Medulla oblongata (tissue), 1 donor: ENCODE measurements around the gene OLFM2.
"Not testable (repeated sequence)": the region's sequence is repeated elsewhere in the genome, so short reads cannot be mapped to it uniquely, and the experiment has no call there.

Source experiments
- DNase-seq: peaks from one replicate; pipeline ENCODE4 v3.0.0-alpha.2; 2015; ENCODE audit errors: extremely low spot score

Gene OLFM2

DNA sequence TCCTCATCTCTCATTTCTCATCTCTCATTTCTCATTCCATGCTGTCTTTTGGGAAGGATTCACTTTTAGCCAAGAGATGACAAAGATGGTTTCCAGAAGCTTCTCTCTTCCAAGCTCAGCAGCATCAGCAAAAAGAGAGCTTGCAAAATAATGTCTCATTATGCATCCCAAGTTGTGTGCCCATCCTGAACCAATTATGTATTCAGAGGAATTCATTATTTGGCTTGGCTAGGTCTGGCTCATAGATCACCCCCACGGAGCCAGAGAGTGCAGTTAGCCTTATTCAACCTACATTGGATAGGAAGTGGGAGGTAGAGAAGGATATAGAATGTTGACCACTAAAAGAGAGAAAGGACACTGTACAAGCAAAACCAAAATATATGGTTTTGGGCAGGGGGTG is 5.4 kb upstream of the OLFM2 start:
- no peak for DNase-seq

DNA sequence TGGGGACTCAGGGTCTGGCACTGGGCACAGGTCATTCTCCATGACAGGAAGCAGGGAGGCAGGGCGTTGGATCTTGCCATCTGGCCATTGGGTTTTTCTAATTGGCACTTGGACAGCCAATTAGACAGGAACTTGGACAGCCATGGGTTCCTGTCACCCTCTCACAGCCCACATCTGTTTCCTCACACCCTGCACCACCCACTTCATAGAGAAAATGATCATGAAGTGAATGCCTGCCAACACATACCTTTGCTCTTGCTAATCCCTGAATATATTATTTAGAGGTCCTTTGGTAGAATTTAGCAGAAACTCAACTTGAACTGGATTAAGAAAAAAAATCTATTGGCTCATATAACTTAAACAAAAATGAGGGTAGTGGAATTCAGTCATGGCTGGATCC is 4.9 kb upstream of the OLFM2 start:
- no peak for DNase-seq

DNA sequence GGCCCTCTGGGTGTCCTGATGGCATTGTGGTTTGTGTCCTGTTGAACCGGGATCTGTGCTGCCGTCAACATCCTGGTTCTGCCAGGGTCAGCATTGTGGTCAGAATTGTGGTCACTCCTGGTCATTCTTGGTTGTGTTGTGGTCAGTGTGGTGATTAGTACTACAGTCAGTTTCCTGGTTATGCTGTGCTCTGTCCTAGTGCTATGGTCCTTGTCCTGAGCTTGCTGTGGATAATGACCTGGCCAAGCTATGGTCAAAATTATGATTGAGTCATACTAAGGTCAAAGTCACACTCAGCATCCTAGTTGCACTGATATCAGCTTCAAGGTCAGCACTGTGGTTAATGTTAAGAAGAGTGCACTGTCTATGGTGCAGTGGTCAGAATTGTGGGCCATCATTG is 4.5 kb upstream of the OLFM2 start:
- no peak for DNase-seq

DNA sequence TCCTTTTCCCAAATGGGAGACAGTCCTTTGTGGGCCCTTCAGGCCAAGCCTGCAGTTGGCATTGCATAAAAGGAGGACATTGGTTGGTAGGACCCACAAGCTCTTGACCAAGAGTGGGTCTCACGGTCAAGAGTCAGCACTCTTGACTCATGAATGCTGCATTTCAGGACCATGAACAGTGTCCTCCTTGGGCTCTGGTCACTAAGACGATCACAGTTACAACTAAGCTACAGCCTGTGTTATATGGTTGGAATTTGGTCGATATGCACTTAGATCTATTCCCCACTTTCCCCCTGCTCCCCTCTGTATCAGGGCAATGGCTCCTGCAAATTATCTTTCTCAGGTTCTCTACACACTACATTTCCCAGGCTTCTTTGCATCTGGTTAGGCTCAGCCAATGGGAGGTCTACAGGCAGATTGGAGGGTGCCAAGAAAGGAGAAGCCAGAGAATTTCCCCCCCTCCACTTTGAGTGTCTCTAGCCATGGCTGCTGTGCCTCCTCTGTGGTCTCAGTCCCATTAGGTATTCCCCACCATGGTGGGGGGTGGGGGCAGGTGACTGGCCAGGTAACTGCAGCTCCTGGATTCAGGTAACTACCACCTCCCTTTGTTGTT is 3.1 kb upstream of the OLFM2 start:
- no peak for DNase-seq

DNA sequence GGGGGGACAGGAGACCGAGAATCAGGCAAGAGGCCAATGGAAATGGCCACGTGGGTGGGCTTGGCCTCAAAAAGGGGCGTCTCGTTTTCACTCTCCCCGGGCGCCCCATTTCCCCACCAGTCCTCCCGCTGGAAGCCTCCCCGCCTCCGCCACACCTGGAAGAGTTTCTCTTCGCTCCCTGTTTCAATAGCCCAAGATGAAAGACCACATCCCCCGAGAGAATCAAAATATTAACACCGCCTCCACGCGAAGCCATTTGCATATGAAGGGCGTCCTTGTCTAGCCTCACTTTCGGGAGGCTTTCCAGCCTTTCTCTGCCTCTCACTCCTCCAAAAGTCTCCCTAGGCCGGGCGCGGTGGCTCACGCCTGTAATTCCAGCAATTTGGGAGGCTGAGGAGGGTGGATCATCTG is 691 bp upstream of the OLFM2 start:
- no peak for DNase-seq

DNA sequence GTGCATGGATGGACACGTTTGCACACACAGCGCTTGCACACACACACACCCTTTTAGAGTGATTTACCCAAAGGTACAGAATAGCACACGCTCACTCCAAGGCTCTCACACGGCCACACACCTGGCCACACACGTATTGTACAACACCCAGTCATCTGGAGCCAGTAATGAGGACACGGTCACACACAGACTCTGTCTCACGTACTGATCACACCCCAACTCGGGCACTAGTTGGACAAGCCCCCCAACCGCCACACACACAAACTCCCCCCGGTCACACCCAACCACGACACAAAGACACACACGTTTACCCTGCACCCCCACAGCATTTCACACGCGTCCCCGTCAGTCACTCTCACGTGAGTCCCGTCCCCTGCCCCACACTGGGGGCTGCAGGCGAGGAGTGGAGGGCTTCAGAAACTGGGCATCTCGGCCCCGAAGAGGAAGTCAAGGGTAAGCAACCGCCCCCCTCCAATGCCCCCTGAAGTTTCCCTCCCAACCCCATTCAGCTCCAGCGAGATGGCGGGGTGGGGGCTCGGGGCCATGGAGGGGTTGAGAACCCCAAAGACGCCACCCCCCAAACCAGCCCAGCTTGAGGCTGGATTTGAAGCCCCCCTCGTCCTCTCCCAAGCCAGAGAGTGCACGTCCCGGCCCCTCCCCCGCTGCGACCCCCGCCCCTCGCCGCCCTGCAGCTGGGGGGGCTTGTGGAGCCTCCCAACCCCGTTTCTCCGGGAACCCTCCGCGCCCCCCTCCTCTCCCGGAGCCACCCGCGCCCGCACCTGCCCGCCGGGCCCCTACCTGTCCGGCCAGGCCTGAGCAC is 599 bp downstream of the OLFM2 start:
- no peak for DNase-seq

DNA sequence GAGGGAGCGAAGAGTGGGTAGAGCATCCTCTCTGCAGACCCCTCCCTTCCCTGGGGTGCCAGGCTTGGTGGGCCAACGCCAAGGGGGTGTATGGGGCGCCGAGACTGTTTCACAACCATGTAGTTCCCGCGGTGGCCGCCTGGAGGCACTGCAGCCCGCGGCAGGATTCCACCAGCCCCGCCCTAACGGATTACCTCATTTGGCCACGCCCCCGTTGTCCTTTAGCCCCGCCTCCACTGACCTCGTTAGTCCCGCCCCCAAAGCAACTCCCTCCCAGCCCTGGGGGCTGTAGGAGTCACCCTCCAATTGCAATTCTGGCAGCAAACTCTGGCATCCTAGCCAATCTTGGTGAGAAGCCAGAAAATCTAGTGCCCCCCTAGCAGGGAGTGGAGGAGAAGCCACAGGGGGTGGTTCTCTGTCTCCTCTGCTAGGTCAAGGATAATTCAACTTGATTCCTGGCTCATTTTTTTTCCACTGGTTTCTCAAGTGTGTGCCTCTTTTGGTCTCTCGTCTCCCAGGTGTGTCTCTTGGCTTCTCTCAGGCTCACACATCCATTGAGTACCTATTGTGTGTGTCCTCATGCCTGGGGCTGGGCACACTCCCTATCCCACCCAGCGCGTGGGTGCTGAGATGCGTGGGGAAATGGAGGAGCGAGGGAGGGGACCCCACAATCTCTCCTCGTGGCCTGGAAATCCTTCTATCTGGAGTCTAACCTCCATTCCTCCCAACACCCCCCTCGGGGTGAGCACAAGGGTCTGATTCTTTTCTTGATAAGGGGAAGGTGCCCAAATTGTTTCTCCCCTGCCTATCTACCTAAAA is 2.0 kb downstream of the OLFM2 start:
- DNase-seq: peak; percentile 85

DNA sequence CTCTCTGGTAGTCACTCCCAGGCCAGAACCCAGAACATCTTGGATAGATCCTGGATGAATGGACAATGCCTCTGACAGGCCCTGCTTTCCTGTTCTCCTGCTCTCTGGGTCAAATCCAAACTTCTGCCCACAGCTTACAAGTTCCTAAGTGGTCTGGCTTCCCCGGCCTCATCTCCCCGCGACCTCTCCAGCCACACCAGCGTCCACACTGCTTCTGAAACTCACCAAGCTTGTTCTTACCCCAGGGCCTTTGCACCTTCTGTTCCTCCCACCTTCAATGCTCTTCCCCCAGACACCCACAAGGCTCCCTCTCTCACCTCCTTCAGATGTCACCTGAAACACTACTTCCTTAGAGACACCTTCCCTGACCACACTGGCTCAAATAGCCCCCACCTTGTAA is 3.5 kb downstream of the OLFM2 start:
- DNase-seq: no peak

DNA sequence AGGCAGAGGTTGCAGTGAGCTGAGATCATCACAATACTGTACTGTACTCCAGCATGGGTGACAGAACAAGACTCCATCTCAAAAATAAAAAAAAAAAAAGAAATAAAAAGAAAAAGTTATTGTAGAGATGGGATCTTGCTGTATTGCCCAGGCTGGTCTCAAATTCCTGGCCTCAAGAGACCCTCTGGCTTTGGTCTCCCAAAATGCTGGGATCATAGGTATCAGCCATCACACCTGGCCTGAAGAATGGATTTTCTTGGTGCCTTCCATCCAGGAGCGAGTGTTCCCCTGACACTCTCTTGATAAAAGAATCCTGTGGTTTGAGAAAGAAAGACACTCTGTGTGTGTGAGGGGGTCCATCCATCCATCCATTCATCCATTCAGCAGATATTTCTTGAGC is 4.7 kb downstream of the OLFM2 start:
- DNase-seq: no peak

DNA sequence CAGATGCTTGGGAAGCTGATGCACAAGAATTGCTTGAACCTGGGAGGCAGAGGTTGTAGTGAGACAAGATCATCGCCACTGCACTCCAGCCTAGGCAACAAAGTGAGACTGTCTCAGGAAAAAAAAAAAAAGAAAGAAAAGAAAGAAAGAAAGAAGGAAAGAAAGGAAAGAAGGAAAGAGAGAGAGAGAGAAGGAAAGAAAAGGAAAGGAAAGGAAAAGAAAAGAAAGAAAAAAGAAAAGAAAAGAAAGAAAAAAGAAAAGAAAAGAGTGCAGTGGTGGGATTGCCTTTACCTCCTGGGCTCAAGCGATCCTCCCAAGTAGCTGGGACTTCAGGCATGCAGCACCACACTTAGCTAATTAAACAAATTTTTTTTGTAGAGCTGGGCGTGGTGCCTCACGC is 12.9 kb downstream of the OLFM2 start:
- no peak for DNase-seq

DNA sequence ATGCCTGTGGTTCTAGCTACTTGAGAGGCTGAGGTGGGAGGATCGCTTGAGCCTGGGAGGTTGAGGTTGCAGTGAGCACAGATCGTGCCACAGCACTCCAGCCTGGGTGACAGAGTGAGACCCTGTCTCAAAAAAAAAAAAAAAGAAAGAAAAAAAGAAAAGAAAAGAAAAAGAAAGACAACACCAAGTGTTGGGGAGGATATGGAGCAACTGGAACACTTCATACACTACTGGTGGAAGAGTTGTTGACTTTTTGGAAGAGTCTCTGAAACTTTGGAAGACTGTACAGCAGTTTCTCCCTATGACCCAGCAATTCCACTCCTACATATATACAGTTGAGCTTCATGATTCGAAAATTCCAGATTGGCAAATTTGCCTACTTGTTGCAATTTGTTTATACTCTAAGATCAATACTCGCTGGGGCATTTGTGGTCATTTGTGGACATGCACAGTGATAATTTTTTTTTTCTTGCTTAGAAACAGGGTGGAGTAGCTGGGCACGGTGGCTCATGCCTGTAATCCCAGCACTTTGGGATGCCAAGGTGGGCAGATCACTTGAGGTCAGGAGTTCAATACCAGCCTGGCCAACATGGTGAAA is 13.4 kb downstream of the OLFM2 start:
- not testable (repeated sequence) for DNase-seq

DNA sequence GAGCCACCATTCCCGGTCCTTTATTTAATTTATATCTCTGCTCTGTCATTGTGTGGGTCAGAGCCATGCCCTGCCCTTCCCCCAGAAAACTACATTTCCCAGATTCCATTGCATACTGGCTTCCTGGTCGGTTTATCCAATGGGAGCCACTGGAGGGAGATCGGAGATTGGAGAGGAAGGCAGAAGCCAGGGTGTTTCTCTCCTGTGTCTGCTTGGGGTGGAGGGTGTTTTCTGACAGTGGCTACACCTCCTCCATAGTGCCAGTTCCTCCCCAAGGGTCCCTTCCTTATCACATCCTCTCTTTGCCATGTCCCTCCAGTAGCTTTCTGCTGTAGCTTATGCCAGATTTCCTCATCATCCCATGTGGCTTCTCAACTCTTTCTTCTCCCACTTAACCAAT is 19.0 kb downstream of the OLFM2 start:
- DNase-seq: peak; percentile 69

DNA sequence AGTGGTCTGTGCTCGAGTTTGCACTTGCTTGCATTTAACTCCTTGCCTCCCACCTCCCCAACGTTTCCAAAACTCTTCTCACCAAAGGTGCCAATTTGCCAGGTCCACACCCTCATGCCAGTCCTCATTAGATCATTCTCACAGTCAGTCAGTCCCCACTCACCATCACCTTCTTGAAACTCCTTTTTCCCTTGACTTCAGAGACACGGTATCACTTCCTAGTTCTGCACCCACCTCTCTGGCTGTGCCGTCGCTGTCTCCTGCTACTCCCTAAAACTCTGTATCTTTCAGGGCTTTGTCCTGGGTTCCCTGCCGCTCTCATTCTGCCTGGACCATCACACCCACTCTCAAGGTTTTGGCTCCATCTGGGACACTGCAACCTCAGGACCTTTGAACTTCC is 19.6 kb downstream of the OLFM2 start:
- DNase-seq: no peak

DNA sequence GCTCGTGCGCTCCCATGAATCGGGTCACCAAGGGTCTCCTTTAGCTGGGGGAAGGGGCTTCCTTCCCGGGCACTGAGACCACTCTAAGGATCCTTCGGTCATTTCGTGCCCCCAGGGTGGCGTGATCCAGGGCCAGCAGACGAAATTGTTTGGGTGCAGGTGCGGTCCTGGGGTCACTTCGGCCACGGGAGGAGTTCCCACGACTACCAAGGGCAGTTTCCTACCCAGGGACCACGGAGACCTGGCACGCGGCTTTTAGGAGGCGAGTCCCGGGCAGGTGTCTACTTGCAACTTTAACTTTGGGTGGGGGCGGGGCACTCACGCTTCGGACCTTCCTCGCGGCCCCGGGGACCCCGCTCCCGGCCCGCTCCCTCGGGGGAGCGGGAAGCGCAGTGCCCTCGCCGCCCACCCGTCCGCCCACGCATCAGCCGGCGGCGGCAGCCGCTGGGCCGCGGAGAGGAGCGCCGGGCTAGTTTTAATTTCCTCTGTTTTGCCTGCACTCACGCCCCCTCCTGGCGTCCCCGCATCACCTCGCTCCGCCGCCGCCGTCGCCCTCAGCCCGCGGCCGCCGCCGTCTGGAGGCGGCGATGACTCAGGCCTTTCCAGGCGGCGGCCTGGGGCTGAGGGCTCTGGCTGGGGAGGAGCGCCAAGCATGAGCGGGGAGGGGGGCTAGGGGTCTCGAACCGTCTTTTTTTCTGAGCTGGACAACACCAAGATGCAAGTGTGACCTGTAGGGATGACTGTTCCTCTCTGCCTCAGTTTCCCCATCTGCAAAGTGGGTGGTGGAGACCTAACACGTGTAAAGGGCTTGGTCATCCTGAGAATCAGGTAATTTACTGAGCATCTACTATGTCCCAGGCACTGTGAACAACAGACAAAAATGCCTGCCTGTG is 21.8 kb downstream of the OLFM2 start:
- DNase-seq: peak; percentile 62

DNA sequence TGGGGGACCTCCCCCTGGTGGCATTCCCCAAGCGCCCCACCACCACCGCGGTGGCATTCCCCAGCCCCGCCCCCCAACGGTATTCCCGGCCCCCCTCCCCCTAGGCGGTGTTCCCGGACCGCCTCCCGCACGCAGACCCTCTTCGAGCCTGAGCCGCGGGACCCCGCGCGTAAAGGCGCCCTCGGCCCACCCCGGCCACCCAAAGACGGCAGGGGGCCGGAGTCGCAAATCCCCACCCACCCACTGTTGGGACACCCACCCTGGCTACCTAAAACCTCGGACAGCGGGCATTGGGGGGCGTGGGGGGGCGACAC is 22.4 kb downstream of the OLFM2 start:
- no peak for DNase-seq

DNA sequence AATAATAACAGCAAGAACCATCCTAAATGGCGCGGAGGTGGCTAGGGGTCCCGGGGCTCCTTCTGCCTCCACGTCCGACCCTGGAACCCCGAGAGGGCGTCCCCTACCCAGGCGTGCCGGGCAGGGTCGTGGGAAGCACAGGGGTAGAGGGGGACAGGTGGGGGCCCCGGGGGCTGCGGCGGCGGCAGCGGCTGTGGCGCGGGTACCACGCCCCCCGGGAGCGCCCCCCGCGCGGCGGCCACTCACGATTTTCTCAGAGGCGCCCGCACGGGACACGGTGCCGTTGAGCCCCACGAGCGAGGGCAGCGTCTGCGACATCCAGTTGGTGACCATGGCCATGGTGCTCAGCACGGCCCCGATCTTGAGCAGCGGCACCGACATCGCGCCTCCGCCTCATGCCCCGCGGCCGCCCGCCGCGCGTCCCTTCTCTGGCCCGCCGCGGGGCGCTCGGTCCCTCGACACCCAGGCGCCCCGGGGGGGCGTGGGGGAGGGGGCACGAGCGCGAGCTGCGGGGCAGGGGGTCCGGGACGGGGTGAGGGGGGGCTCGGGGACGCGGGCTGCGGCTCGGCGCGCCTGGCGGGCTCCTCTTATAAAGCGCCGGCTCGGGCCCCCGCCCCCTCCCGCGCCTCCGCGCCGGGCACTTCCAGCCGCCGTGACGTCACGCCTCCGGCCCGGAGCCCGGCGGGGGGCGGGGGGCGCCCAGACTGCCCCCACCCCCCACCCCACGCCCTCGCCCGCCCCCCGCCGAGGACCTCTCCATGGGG is 22.9 kb downstream of the OLFM2 start:
- no peak for DNase-seq

DNA sequence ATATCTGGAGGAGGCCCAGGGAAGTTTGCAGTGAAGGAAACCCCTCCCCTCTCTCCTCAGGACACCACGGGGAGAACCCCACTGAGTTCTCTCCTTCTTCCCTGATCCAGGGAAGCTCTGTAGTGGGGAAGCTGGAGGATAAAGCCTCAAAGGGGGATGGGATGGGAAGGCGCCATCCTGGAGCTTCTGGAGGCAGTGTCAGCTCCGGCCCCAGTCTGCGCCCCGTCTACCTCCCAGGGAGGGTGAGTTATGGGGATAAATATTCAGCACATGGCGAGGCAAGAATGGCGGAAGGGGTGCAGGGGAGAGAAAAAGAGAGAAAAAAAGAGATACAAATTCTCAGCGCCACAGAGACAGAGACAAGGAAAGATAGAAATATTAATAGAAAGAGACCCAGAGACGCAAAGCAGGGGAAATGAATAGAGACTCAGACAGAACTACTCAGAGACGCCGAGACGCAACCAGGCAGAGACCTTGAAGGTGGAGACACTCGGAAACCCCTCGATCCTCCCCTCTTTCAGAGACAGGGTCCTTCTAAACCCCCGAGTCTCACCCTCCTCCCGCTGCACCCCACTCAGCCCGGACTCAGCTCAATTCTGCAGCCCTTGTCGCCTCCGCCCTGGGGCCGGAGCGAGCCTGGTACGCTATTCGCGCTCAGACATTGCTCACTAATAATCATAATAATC is 23.6 kb downstream of the OLFM2 start:
- DNase-seq: no peak

DNA sequence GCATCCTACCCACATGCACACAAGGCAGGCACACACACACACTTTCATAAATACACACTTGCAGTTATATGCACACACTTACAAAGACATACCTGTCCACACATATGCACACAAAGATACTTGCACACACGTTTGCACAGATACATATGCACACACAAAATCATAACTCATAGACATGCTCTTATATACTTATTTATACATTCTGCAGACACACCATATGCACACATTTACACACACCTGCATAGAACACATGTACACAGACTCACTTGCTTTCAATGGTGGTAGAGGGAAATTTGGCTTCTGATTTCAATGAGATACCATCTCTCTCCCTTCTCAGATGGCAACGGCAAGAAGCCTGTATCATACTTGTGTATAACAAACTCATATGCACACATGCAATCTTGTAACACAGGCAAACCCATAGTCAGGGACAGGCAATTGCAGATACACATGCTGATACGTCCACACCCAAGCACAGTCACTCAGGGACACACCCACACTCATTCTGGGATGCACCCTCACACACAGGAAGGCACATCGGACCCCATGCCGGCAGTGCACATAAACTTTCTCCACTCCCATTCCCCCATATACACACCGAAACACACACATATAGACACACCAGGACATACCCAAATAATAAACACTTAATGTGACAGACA is 24.7 kb downstream of the OLFM2 start:
- no peak for DNase-seq

DNA sequence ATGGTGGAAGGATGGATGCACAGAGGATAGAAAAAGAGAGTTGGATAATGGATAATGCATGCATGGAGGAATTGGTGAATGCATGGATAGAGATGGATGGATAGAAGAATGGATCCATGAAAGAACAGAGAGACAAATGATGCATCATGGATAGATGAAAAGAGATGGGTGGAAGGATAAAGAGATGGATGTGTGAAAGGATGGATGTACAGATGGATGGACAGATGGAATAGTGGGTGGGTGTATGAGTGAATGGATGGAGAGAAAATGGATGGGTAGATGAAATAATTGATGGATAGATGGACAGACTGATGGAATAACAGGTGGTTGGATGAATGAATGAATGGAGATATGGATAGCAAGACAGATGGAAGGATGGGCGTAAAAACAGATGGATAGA is 25.7 kb downstream of the OLFM2 start:
- DNase-seq: no peak

DNA sequence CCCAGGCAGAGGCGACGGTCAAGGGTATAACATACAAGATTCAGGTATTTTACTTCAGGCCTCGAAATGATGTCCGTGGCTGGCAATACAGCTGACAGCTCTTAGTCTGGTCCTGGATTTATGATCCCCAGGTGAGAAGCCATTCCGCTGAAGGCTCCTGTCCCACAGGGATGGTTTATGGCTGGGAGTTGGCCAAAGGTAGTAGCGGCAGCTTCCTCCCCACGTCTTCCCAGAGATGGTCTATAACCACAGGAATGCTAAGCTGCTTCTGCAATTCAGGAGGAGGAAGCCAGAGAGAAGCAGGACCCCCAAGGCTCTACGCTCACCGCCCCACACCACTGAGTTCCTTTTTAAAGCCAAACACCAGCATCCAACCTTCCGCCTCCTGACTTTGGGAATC is 27.1 kb downstream of the OLFM2 start:
- no peak for DNase-seq
